Right renal cortex interstitium (tissue), 3 donors: ENCODE data around the gene HAUS3. TPM values are rescaled to one million over a fixed set of nuclear protein-coding genes. Genes with fewer than 3 reads are reported as not detected.

Source experiments
- DNase-seq, 3 donors: peaks; one replicate each; pipeline ENCODE4 v3.0.0-alpha.2; 2013; ENCODE audit warnings: low read depth in 3 of 3, low spot score in 2 of 3
- polyA plus RNA-seq, 3 donors: library from polyadenylated mRNA; unstranded; fragments of 120-200 nt; gene quantifications; one replicate each; pipeline ENCODE4 v1.2.1, GENCODE V29; 2013; ENCODE audit not compliant: insufficient read length in 3 of 3

HAUS3 gene, protein sequence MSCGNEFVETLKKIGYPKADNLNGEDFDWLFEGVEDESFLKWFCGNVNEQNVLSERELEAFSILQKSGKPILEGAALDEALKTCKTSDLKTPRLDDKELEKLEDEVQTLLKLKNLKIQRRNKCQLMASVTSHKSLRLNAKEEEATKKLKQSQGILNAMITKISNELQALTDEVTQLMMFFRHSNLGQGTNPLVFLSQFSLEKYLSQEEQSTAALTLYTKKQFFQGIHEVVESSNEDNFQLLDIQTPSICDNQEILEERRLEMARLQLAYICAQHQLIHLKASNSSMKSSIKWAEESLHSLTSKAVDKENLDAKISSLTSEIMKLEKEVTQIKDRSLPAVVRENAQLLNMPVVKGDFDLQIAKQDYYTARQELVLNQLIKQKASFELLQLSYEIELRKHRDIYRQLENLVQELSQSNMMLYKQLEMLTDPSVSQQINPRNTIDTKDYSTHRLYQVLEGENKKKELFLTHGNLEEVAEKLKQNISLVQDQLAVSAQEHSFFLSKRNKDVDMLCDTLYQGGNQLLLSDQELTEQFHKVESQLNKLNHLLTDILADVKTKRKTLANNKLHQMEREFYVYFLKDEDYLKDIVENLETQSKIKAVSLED
- 10 to 100 TPM; 17.0 to 21.1 (median 19.7) TPM for polyA plus RNA-seq

DNA sequence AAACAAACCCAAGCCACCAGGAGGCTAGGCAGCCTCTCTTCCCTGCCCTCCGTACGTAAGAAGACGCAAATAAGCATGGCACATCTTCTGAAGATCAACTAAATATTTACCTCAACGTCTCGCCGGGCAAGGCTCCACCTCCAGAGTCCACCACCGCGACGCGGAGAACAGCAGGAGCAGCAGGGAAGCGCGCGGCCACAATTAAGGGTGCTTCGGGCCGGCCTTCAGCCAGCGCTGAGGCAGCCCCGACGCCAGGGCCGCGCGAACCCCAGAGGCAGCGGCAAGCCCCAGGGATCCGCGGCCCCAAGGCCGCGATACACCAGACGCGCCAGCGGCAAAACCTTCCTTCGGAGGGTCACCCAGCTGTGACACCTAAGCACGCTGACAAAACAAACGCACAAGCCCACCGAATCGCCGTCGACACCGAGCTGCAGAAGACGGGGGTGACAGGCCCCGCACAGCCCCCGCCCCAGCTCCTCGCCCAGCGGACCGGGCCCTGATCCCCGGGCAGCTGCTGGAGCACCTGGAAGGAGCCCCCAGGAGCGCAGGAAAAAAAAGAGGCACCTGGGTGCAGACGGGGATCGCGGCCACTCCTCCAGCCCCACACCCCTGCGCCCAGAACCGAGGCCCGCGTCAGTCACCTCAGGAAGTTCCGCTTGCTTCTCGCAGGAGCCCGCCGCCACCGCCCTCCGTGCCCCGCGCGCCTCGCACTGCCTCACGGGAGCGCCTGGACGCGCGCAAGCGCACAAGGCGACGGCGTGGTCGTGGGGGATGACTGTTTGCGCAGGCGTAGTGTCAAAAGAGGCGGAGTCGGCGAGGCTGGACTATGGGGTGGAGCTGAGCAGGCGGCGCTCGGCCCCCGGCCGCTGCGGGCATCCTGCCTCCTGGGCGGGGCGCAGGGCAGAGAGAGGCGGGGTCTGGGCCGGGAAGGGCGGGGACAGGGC is at the start of gene HAUS3, which contains the start of gene POLN:
Gene HAUS3 (minus strand): TSS at position 712 of the 944 bp plus-strand sequence. CDS start 1,175 bp downstream, outside the sequence.
Gene POLN (minus strand): TSS at position 712 of the 944 bp plus-strand sequence. CDS start 12,890 bp downstream, outside the sequence.
- peak; percentile 95 for DNase-seq

DNA sequence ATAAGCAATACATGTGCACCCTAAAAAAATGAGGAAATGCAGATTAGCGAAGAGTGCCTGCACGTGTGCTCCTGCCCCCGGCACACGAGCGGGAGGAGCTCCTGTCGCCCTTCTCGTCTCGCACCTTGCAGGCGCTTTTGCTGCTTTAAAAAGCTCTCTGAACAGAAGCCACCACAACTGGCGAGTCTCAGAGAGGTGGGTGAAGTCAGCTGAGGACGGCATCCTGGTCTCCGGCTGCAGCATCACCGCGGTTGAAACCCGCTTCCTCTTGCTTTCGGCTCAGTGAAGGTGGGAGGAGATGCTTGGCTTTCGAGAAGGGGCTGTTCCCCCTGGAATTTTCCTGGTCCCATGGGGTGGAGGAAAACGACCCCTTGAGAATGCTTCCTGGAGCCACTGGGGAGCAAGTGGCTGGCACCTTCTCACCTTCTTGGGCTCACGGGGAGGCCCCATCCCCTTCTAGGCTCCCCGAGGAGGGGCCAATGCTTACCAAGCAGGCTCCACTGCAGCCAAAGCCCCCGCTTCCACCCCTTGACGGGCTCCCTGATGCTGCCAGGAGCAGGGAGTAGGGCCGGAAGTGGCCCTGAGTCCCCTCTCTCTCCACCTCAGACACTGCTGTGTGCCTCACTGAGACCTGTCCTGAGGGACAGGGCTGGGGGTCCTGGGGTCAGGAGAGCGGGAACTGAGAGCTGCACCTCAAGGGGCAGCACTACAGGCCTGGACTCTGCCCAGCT is 49.2 kb upstream of the HAUS3 start:
- DNase-seq, result no peak

DNA sequence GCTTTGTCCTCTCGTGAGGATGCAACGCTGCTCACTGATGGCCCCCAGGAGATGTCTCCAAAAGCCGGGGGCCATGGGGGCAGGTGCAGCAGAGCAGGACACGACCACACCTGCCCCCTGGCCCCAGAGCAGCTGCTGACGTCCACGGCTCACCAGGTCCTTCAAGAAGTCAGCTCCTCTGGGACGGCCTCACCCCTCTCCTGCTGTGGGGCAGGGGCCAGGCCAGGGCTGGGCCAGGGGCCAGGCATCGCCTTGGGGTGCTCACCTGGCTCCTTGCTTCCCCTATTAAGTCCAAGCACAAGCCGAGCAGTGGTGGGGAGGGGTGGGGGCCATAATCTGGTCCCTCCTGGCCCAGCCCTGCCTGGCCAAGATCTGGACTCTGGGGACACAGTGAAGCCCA is 48.6 kb upstream of the HAUS3 start:
- DNase-seq, result no peak

DNA sequence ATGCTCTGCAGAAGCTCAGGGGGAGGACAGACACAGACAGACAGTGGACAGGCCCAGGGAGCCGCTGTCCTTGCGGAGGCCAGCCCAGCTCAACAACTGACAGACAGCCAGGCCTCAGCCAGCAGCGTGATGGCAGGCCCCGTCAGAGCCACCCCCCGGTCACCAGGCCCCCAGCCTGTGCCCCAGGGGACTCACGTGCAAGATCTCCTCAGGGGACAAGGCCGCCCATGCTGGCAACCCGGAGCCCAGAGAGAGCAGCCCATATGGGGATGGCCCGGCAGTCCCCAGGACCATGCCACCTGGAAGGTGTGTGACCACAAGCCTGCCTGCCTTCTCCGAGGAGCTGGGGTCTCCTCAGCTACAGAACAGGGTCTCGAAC is 48.0 kb upstream of the HAUS3 start:
- no peak for DNase-seq

DNA sequence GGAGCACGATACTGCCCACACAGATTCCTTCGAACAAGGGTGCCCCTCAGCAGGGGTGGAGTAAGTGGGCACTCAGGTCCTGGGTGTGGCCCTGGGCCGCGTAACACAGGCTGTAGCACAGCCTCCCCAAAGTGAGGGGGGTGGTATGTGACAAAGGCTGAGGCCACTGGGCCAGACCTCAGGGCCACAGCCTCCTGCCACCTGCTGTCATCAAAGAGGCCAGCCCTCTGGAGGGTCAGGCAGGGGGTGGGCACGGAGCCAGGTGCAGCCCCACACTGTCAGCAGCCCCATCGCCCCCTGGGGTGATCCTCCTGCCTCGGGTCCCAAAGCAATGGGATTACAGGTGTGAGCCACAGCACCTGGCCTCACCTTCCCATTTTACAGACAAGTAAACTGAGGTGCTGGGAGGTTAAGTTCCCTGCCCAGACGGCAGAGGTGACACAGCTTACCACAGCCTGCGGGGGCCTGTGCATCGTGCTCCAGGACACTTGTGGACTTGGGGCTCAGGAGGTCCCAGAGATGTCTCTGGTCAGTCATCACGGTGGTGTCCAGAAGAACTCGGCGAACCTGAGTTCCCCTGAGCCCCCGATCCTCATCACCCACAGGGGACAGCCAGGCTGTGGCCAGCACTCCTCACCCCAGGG is 47.5 kb upstream of the HAUS3 start:
- DNase-seq, result no peak

DNA sequence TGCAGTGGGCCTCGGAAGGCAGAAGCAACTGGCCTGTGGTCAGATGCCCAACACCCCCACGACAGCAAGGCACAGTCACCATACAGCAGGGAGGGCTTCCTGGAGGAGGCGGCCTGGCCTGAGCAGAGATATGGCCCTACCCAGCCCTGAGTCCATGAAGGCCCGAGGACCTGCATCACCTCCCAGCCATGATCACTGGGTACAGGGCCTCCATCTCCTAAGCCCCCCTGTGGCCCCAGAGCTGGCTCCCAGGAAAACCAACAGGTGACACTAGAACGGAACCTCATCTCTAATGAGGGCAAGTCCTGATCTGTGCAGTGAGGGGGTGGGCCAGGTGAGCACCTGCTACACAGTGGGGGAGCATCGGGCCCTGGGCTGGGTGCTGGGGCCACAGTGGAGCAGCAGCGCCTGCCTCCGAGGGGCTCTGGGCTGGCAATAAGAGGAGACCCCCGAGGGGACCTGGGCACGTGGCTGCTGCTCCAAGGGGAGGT is 46.2 kb upstream of the HAUS3 start:
- DNase-seq, result no peak

DNA sequence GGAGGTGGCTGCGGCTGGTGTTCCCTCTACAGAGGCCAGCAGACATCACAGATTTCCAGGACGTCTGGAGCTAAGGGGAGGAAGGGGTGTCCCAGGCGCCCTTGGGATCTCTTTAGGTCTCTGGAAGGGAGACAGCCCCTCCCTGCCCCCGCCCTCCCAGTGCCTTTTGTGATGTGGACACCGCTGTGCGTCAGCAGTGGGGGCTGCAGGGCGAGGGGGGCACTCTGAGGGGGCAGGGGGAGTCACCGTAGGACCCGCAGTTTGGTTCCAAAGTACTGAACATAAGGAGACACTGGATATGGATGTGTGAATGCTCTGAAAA is 45.6 kb upstream of the HAUS3 start:
- no peak for DNase-seq

DNA sequence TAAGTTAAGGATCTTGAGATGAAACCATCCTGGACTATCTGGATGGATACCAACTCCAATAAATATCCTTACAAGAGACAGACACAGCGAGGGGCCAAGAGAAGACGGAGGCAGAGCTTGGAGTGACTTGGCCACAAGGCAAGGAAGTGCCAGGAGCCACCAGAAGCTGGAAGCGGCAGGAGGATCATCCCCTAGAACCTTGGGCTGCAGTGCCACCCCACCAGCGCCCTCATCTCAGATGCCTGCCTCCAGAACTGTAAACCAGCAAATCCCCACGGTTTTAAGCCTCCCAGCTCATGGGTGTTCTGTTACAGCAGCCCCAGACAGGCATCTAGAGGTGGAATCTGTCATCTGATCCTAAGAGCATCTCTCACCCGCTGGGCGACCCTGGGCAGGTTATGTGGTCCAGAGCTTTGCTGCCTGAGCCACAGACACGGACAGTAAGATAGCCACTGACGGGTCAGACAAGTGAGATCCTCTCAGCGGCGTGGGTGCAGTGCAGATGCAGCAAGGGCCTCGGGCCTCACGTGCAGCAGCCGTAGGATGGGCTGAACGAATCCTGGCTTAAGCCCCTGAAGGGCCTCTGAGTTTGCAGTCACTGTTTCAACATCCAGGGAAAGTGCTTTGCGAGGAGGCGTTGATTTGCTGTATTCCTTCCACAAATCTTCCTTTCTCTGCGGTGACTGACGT is 45.1 kb upstream of the HAUS3 start:
- no peak for DNase-seq

DNA sequence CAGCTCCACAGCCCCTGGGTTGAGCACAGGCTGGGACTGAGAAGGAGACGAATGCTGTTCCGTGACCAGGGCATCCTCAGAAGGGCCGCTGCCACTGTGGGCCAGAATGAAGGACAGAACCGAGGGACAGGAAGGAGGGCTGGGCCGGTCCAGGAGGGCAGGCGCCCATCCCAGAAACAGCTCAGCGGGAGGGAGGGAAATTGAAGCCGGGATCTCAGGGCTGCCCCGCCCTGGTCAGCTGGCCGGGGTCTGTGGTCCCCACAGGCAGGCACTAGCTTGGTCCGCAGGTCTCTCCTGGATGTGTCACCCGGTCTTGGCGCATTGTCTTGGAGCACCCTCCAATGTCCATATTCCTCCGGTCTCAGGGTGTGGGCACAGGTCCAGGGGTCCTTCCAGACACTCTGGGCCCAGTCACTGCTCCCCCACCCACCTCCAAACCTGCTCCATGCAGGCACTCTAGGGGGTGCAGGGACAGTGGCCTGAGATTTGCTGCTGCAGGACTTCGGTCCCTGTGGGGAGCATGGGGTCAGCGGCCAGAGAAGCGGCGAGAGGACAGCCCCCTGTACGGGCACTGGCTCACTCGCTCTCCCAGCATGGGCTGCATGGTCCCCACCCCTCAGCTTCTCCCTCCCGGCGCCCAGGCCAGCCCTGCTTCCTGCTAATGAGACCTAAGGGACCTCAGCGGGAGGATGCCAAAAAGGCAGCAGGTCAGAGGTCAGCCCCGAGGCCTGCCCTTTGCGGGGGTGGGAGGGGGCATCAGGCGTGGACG is 43.9 kb upstream of the HAUS3 start:
- no peak for DNase-seq

DNA sequence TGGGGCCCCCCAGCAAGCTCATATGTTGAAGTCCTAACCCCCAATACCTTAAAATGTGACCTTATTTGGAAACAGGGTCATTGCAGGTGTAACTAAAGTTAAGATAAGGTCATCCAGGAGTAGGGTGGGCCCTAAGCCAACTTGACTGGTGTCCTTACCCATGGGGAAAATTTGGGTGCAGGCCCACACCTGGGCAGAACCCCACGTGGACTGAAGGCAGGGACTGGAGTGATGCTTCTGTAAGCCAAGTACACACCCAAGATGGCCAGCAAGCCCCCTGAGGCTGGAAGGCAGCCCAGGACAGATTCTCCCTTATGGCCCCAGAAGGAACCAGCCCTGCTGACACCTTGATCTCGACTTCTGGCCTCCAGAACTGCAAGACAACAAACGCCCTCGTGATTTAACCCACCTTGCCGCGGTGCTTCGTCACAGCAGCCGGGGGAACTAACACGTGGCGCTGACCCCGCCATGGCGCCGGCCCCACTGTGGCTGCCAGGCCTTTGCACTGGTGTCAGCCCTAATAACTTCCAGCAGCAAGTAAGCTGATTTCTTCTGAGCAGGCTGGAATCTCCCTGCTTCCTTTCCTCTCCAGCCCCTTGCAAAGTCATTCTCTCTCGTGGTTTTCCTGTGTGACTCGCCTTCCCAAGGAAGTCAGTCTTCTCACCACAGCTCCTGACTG is 43.2 kb upstream of the HAUS3 start:
- DNase-seq, result no peak

DNA sequence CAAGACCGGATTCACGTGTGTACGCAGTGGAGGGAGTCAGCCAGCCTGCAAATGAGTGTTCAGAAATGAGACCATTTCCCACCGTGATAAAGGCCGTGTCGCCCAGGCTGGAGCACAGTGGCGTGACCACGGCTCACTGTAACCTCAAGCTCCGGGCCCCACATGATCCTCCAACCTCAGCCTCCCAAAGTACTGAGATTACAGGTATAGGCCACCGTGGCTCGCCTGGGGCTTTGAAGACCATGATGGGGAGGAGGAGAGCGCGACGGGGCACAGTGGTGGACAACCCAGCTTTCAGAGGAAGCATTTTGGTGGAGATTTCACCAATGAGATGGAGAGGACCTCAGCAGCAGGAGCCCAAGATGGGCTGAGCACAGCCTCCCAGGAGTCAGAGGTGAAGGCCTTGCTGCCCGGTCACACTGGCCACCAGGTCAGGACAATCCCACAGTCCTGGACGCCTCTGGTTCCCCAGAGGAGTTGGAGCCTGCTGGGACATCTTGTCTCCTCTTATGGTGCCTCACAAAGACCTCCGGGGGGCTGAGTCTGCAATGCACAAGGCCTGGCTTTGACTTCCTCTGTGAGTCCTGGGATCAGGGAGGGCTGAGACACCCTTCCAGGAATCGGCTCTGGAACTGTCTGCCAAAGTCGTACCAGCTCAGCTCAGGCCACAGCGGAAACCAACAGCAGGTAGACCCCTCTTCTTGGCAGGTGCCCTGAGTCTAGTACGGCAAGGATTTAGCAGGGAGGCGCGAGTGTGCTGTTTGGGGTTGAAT is 42.4 kb upstream of the HAUS3 start:
- DNase-seq, result no peak

DNA sequence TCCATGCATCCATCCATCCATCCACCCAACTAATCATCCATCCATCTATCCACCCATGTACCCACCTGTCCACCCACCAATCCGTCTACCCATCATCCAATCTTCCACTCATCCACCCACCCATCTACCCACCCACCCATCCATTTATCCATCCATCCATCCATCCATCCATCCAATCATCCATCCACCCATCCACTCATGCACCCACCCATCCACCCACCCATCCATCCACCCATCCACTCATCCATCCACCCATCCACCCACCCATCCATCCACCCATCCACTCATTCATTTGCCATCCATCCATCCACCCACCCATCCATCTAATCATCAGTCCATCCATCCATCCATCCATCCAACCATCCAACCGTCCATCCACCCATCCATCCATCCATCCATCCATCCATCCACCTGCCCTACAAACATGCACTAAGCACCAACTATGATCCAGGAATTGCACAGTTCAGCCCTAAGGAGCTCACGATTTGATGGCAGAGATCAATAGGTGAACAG is 41.3 kb upstream of the HAUS3 start:
- no peak for DNase-seq

DNA sequence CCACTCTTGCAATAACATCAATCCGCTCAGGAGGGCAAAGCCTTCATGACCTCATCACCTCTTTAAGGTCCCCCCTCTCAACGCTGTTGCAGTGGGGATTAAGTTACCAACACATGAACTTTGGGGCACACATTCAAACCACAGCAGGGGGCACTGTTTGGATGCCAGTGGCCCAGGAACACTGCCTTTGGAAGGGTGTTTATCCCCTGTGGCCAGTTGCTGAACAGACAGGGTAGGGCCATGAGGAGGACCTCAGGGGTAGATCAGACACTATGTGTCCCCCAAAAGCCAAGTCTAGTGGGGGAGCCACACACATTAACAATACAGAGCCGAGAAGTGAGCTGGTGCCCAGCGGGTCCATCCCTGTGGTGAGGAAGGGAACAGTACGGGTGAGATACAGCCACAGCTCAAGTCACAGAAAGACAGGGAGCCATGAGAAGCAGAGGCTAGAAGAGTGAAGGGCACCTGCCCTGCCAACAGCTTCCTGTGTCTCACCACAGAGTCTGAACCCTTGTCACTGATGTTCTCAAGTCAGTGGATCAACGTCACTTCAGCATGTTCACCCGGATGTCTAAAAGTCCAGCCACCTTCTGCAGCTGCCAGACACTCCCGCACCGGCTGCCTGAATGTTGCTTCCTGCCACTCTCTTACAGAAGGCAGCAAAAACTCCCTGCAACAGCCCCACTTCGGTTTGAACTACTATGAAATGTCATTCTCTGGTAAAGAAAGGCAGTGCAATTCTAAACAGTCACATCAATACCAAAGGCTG is 39.8 kb upstream of the HAUS3 start:
- no peak for DNase-seq

DNA sequence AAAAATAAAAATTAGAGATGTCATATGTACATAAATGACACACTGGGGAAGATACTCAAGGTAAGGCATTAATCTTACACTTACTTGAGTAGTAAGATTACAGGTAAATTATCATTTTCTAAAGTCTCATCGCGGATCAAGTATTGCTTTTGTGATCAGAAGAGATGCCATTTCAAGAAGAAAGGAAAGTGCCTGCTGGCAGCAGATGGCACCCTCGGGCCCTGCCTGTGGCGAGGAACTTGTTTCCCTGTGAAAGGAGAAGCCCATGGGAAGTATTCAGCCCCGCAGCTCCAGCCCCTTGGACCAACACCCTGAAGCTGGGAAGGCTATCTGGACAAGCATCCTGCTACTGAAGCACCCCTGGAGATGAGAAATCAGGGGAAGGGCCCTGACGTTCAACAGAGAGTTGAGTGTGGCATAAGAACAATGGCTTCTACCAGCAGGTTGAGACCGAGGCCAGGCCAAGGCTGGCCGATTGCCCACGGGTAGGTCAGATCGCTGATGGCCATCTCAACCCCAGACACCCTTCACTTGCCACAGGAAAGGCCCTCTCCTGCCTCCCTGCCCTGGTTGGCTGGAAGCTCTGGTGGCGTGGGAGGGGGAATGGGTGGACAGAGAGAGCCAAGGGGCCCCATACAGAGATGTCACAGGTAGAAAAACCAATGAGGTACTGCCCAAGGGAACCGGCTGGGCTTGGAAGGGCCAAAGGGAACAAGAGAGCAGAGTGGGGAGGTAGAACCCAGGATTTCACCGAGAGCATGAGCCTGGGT is 38.8 kb upstream of the HAUS3 start:
- no peak for DNase-seq

DNA sequence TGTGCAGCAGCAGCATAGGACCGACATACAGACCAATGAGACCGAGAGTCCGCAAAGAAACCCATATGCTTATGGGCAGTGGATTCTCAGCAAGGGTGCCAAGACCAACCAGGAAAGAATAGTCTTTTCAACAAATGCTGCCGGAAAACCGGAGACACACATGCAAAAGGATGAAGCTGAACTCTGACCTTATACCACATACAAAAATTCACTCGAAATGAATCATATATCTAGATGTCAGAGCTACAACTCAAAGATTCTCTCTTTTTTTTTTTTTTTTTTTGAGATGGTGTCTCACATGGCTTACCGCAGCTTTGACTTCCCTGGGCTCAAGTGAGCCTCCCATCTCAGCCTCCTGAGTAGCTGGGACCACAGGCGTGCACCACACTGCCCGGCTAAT is 36.0 kb upstream of the HAUS3 start:
- no peak for DNase-seq
